Measurements from ENCODE around the gene RIC1.

The RIC1 gene

DNA sequence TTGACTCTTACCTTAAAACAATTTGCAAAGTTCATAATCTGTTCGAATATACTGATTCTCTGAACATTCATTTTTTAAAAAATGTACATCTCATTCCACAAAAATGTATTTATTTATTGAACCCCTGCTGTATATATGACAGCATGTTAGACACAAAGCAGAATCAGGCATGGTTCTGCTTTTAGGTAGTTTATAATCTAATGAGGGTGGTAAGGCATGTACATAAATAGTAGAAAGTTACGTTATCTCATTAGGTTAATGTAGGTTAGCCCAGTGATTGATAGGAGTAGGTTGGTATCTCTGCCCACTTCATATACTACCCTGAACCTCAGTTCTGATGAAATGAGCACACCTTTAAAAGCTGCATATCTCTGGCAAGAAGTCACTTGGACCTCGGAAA lies 114.2 kb downstream of the RIC1 start:
- DNase-seq (ENCODE audit: low read depth, low spot score), result no peak
- H3K9ac ChIP-seq (ENCODE audit: insufficient read length), result no peak overlapping the region
- no peak for TF ChIP-seq EZH2 (IDR thresholded peaks at IDR 0.05)
- TF ChIP-seq POLR2AphosphoS5 (IDR thresholded peaks at IDR 0.05; ENCODE audit: borderline replicate concordance, low read depth, low read length), result no peak
- peaks cover 66% of the 10 kb centered on the region for H3K36me3 ChIP-seq (ENCODE audit: insufficient read depth, low read length)
- H3K27ac ChIP-seq, result no peak overlapping the region
- H3K4me3 ChIP-seq, result no peak overlapping the region
- H3K9me3 ChIP-seq (ENCODE audit: low read depth, low read length), result no peaks in the 10 kb centered on the region; the same call in 1 of the 2 replicates

DNA sequence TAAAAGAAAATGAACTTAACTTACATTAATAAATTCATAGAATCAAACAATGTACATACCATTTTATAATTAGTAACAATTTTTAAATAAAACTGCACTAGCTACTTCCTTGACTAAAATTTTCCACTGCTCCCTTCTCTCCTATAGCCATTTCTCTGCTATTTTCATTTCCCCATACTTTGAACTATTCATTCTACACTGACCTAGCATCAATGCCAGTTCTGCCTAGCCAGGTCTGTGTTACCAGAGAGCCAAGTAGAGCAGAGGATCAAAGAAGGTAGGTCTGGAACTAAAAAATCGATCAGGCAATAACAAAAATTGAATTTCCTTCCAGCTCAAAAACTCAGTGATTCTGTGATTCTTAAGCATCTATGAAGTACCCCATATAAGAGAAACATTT lies 119.5 kb downstream of the RIC1 start:
- DNase-seq (ENCODE audit: low read depth, low spot score), result no peak
- no peak overlapping the region for H3K4me3 ChIP-seq
- no peaks in the 10 kb centered on the region for H3K9me3 ChIP-seq (ENCODE audit: low read depth, low read length)
- no peak overlapping the region for H3K9ac ChIP-seq (ENCODE audit: insufficient read length)
- H3K36me3 ChIP-seq (ENCODE audit: insufficient read depth, low read length), result peaks cover 51% of the 10 kb centered on the region
- H3K27ac ChIP-seq, result no peak overlapping the region
- TF ChIP-seq FOXP2 (optimal IDR thresholded peaks at IDR 0.05; ENCODE audit: control extremely low read depth, extremely low read length, insufficient read depth) (no peak), POLR2AphosphoS5 (IDR thresholded peaks at IDR 0.05; ENCODE audit: borderline replicate concordance, low read depth, low read length) (no peak), EZH2 (IDR thresholded peaks at IDR 0.05) (no peak)

DNA sequence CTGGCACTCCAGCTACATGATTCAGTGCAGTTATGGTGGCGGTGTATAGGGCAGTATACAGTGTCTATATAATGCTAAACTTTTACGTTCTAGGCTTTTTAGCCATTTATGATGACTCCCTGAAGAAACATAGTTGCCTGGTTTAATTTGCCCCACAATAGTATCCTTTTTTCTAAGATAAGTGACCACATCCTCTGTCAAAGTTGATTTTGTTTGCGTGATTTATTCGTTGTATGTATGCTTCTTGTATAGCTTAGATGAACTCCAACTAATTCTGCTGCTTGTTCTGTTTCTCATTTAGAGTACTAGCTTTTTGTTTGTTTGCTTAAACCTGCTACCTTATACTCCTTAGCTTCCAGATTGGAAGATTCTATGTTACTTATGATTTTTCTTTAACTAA lies 120.4 kb downstream of the RIC1 start:
- no peaks in the 10 kb centered on the region for H3K9me3 ChIP-seq (ENCODE audit: low read depth, low read length)
- no peak for DNase-seq (ENCODE audit: low read depth, low spot score)
- H3K9ac ChIP-seq (ENCODE audit: insufficient read length), result no peak overlapping the region
- H3K36me3 ChIP-seq (ENCODE audit: insufficient read depth, low read length), result peaks cover 47% of the 10 kb centered on the region
- no peak overlapping the region for H3K27ac ChIP-seq
- TF ChIP-seq EZH2 (IDR thresholded peaks at IDR 0.05) (no peak), POLR2AphosphoS5 (IDR thresholded peaks at IDR 0.05; ENCODE audit: borderline replicate concordance, low read depth, low read length) (no peak), FOXP2 (optimal IDR thresholded peaks at IDR 0.05; ENCODE audit: control extremely low read depth, extremely low read length, insufficient read depth) (no peak)
- no peak overlapping the region for H3K4me3 ChIP-seq

DNA sequence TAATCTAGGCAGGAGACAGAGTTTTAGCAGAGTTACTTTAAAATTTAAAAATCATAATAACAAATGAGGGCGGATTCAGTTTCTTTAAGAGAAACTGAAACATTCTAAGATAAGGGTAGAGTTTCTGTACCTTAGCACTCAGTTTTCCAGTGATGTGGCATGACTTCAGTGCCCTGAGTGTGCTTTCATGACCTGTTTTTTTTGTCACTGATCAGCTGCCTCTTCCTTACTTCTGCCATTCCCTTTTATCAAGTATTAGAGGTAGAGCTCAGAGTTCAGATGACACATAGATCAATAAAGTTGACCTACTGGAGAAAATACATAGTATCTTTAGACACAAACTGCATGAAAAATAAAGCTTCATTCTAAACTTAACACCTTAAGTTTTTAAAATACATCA lies 121.7 kb downstream of the RIC1 start:
- H3K9ac ChIP-seq (ENCODE audit: insufficient read length), result no peak overlapping the region
- peaks cover 35% of the 10 kb centered on the region for H3K36me3 ChIP-seq (ENCODE audit: insufficient read depth, low read length)
- no peaks in the 10 kb centered on the region for H3K9me3 ChIP-seq (ENCODE audit: low read depth, low read length)
- no peak overlapping the region for H3K4me3 ChIP-seq
- DNase-seq (ENCODE audit: low read depth, low spot score), result no peak
- TF ChIP-seq POLR2AphosphoS5 (IDR thresholded peaks at IDR 0.05; ENCODE audit: borderline replicate concordance, low read depth, low read length) (no peak), FOXP2 (optimal IDR thresholded peaks at IDR 0.05; ENCODE audit: control extremely low read depth, extremely low read length, insufficient read depth) (no peak), EZH2 (IDR thresholded peaks at IDR 0.05) (no peak)
- no peak overlapping the region for H3K27ac ChIP-seq

DNA sequence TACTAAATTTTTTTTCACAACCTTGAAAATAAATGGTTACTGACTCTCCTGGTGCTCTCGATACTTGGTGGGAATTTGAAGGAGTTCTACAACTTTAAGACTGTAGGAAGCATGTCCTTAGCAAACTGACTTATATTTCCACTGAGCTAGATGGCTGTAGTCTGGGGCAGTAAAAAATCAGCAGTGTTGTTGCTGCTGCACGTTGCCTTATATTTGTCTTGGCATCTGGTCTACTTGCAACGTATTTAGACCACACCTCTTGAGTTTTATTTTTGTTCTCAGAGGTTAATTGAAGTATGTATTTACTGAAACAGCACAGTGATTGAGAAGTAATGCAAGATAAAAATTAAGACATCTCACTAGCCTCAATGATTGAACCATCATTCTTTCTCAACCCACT lies 127.7 kb downstream of the RIC1 start:
- H3K4me3 ChIP-seq, result no peak overlapping the region
- no peak overlapping the region for H3K9ac ChIP-seq (ENCODE audit: insufficient read length)
- no peak overlapping the region for H3K27ac ChIP-seq
- no peak for DNase-seq (ENCODE audit: low read depth, low spot score)
- H3K36me3 ChIP-seq (ENCODE audit: insufficient read depth, low read length), result peaks cover 40% of the 10 kb centered on the region
- TF ChIP-seq POLR2AphosphoS5 (IDR thresholded peaks at IDR 0.05; ENCODE audit: borderline replicate concordance, low read depth, low read length), result no peak
- no peak for TF ChIP-seq FOXP2 (optimal IDR thresholded peaks at IDR 0.05; ENCODE audit: control extremely low read depth, extremely low read length, insufficient read depth)
- no peak for TF ChIP-seq EZH2 (IDR thresholded peaks at IDR 0.05)
- no peaks in the 10 kb centered on the region for H3K9me3 ChIP-seq (ENCODE audit: low read depth, low read length)

DNA sequence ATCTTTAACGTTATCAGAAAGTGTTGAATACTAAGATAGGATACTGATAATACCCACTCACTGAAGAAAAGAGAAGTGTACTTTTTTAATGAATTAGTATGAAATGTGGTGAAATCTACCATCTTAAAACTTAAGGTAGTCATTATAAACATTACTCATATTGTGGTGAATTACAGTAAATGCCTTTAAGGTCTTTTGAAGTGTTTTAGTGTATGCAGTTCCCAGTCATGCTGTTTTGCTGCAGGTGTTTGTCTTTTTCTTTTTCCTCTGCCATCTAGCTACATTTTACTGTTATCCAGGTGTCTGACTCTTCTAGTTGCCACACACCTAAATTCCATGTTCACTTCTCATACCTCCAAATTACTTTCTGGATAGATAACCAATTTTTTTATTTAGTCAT lies 131.4 kb downstream of the RIC1 start:
- no peak overlapping the region for H3K27ac ChIP-seq
- H3K4me3 ChIP-seq, result no peak overlapping the region
- no peak for DNase-seq (ENCODE audit: low read depth, low spot score)
- no peak overlapping the region for H3K9ac ChIP-seq (ENCODE audit: insufficient read length)
- H3K36me3 ChIP-seq (ENCODE audit: insufficient read depth, low read length), result peaks cover 70% of the 10 kb centered on the region
- no peaks in the 10 kb centered on the region for H3K9me3 ChIP-seq (ENCODE audit: low read depth, low read length)
- TF ChIP-seq EZH2 (IDR thresholded peaks at IDR 0.05) (no peak), FOXP2 (optimal IDR thresholded peaks at IDR 0.05; ENCODE audit: control extremely low read depth, extremely low read length, insufficient read depth) (no peak), POLR2AphosphoS5 (IDR thresholded peaks at IDR 0.05; ENCODE audit: borderline replicate concordance, low read depth, low read length) (no peak)

DNA sequence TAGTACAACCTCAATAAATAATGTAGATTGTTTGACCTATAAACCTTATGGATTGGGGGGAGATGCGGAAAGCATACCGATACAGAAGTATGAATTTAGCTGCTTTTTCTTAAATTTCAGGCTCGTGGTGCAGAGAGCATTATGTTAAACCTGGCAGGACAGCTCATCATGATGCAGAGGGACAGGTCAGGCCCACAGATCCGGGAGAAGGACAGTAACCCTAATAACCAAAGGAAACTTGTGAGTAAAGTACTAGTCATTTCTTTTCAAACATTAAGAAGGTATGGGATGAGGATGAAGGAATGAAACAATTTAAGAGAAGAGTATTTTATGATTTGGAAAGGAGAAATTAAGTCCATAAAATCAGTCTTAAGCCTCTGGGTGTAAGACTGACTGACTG lies 133.5 kb downstream of the RIC1 start:
- no peak overlapping the region for H3K9ac ChIP-seq (ENCODE audit: insufficient read length)
- H3K4me3 ChIP-seq, result no peak overlapping the region
- no peak for TF ChIP-seq EZH2 (IDR thresholded peaks at IDR 0.05)
- TF ChIP-seq FOXP2 (optimal IDR thresholded peaks at IDR 0.05; ENCODE audit: control extremely low read depth, extremely low read length, insufficient read depth), result no peak
- no peak for TF ChIP-seq POLR2AphosphoS5 (IDR thresholded peaks at IDR 0.05; ENCODE audit: borderline replicate concordance, low read depth, low read length)
- H3K36me3 ChIP-seq (ENCODE audit: insufficient read depth, low read length), result peaks cover 75% of the 10 kb centered on the region
- H3K27ac ChIP-seq, result no peak overlapping the region
- no peak for DNase-seq (ENCODE audit: low read depth, low spot score)
- H3K9me3 ChIP-seq (ENCODE audit: low read depth, low read length), result no peaks in the 10 kb centered on the region

DNA sequence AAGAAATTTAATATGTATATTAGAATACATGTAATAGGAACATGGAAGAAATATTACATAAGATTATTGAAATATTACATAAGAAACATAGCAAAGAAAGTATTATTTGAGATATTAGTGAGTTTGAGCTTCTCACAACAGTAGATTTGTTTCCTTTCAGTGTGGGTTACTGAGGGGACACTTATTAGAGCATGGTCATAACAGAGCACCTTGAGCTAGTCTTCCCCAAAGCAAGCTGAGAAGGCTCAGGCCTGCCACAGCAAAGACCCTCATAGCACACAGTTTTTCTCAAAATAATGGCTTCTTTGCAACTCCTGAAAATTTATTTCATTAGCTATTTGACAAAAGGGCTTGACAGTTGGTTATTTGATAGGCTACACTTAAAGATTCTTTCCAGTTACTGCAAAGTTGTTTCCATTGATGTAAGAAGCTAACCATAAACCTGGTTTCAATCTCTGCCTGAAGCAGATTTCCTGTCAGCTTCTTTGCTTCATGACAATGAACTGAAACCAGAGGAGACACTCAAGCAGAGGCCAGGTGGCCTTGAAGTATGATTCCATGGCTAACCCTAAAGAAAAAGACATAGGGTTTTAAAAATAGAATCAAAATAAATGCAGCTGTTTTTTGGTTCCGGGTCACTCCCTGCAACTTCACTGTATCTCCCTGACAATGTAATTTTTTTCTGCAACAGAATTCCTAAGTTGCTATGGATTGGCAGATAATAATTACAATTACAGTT lies 135.4 kb downstream of the RIC1 start:
- Histone ChIP-seq H3K4me3 (no peak overlapping the region), H3K36me3 (ENCODE audit: insufficient read depth, low read length) (peaks cover 75% of the 10 kb centered on the region), H3K9ac (ENCODE audit: insufficient read length) (no peak overlapping the region), H3K27ac (no peak overlapping the region), H3K9me3 (ENCODE audit: low read depth, low read length) (no peaks in the 10 kb centered on the region)
- no peak for TF ChIP-seq EZH2 (IDR thresholded peaks at IDR 0.05)
- TF ChIP-seq POLR2AphosphoS5 (IDR thresholded peaks at IDR 0.05; ENCODE audit: borderline replicate concordance, low read depth, low read length), result no peak
- TF ChIP-seq FOXP2 (optimal IDR thresholded peaks at IDR 0.05; ENCODE audit: control extremely low read depth, extremely low read length, insufficient read depth), result no peak
- no peak for DNase-seq (ENCODE audit: low read depth, low spot score)
